ENCODE measurements around the gene ATXN1.

DNA sequence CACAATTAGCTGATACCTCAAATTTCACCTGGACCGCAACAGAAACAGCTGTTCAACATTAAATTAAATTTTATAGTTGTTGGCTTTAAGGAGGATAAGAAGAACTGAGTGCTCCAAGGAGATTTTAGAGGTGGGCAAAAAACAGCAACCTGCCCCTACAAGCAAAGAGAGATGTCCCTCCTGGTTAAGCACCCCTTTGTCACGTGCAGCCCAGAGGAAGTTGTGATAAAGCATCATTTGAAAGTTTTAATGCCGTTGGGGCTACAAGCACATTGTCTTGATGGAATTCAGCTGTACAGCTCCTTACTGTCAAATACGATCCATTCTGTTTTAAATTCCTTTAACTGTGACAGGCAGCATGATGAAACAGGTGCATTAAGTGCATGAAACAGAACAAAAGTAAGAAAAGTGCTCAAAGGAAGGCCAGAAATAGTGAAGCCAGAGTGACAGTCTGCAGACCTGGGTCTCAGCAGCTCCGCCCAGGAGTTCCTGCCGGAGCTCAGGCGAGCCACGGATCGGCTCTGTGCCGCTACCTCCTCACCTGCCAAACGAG, 327.8 kb downstream of the ATXN1 start:
- TF ChIP-seq POLR2A (IDR thresholded peaks at IDR 0.05): no peak
- TF ChIP-seq, protein P1, sequence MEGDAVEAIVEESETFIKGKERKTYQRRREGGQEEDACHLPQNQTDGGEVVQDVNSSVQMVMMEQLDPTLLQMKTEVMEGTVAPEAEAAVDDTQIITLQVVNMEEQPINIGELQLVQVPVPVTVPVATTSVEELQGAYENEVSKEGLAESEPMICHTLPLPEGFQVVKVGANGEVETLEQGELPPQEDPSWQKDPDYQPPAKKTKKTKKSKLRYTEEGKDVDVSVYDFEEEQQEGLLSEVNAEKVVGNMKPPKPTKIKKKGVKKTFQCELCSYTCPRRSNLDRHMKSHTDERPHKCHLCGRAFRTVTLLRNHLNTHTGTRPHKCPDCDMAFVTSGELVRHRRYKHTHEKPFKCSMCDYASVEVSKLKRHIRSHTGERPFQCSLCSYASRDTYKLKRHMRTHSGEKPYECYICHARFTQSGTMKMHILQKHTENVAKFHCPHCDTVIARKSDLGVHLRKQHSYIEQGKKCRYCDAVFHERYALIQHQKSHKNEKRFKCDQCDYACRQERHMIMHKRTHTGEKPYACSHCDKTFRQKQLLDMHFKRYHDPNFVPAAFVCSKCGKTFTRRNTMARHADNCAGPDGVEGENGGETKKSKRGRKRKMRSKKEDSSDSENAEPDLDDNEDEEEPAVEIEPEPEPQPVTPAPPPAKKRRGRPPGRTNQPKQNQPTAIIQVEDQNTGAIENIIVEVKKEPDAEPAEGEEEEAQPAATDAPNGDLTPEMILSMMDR (IDR thresholded peaks at IDR 0.05): no peak
